Large intestine (tissue), 3 donors: ENCODE results near the gene VSIR. TPM values are rescaled to one million over a fixed set of nuclear protein-coding genes. Genes with fewer than 3 reads are reported as not detected.

Source experiments
- DNase-seq, 2 donors: peaks; one replicate each; pipeline versions ENCODE4 v3.0.0 to v3.0.0-alpha.2; 2013
- H3K27ac ChIP-seq: one replicate; pipeline ENCODE4 v1.5.1; 2013; ENCODE audit warnings: low read length
- H3K27me3 ChIP-seq: 2 replicates; pipeline ENCODE4 v1.6.1; 2013; ENCODE audit warnings: low read length; ENCODE audit not compliant: control insufficient read depth, insufficient read depth
- H3K36me3 ChIP-seq: 2 replicates; pipeline ENCODE4 v1.6.1; 2013; ENCODE audit warnings: low read length; ENCODE audit not compliant: control insufficient read depth, insufficient read depth
- H3K4me1 ChIP-seq: one replicate; pipeline ENCODE4 v1.6.1; 2013; ENCODE audit warnings: low read length; ENCODE audit not compliant: control insufficient read depth, insufficient read depth
- H3K4me3 ChIP-seq: one replicate; pipeline ENCODE4 v1.5.1; 2013; ENCODE audit warnings: low read length
- H3K9me3 ChIP-seq: one replicate; pipeline ENCODE4 v1.6.1; 2013; ENCODE audit warnings: mild to moderate bottlenecking, low read depth, low read length, moderate library complexity; ENCODE audit not compliant: control insufficient read depth
- WGBS: methylation state at CpG from one replicate; pipeline ENCODE4 v1.1.5; 2013; ENCODE audit warnings: low lambda C conversion rate; ENCODE audit not compliant: insufficient coverage; 5-methylcytosine and 5-hydroxymethylcytosine counted together
- polyA plus RNA-seq: library from polyadenylated mRNA; unstranded; fragments of 120-200 nt; gene quantifications from one replicate; pipeline ENCODE4 v1.2.1, GENCODE V29; 2013

The VSIR gene
- polyA plus RNA-seq, 1 donor: 47.9 TPM

DNA sequence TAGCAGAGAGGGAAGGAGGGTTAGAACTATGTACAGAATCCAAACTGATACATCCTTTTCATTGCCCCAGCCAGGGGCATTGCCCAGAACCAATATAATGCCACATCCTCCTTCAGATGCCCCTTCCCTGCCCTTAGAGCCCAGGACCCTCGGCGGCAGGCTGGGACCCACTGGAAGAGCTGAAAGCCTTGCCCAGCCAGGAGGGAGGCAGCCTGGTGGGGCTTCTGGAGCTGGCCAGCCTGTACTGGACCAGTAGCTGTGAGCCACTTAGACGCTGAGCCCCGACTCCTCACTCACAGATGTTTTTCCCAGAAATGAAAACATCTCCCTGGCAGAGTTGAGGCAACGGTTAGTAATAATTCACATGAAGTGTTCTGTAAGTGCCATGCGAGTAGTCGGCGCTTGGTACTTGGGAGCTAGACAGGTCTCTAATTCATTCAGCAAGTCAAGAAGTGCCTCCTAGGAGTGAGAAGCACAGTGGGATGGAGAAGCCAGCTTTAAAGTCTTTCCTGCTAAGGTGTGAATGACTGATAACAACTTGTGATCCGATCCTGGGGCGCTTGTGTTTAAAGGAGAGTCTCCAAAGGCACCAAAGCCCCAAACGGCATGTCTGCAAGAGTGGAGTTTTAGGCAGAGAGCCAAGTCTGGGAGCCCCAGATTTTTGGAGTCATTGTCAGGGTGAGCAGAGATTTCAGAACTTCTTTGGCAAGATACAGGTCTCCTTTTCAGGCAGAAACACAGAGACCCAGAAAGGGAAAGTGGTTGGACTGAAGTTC is 9.8 kb downstream of the VSIR start:
- Histone ChIP-seq H3K27ac (no peak overlapping the region), H3K36me3 (peaks cover 12% of the 10 kb centered on the region), H3K4me3 (no peak overlapping the region), H3K4me1 (peaks cover 49% of the 10 kb centered on the region), H3K9me3 (no peaks in the 10 kb centered on the region), H3K27me3 (no peaks in the 10 kb centered on the region)
- whole genome bisulfite sequencing: 90% methylated on average over 2 of the region's 11 CpGs
- DNase-seq: no peak

- no peaks in the 10 kb centered on the region for H3K27me3 ChIP-seq
- H3K9me3 ChIP-seq: no peaks in the 10 kb centered on the region
- no peak overlapping the region for H3K4me3 ChIP-seq
- DNase-seq: no peak
- H3K36me3 ChIP-seq: peaks cover 15% of the 10 kb centered on the region
- H3K4me1 ChIP-seq: peaks cover 49% of the 10 kb centered on the region
- H3K27ac ChIP-seq: no peak overlapping the region
- no CpG with 5 or more reads among the region's 5 CpGs for WGBS
These were observed 11.0 kb downstream of the VSIR start for GRCh38 chr10:71762324-71762723.

- no peak overlapping the region for H3K27ac ChIP-seq
- H3K27me3 ChIP-seq: no peaks in the 10 kb centered on the region
- no peaks in the 10 kb centered on the region for H3K9me3 ChIP-seq
- peaks cover 49% of the 10 kb centered on the region for H3K4me1 ChIP-seq
- DNase-seq: no peak
- peaks cover 15% of the 10 kb centered on the region for H3K36me3 ChIP-seq
- WGBS: no CpG with 5 or more reads among the region's 26 CpGs
- no peak overlapping the region for H3K4me3 ChIP-seq
These were observed 11.7 kb downstream of the VSIR start for GRCh38 chr10:71761541-71762113.

GRCh38 chr10:71761105-71761511 is 12.2 kb downstream of the VSIR start:
- Histone ChIP-seq H3K27me3 (no peaks in the 10 kb centered on the region), H3K27ac (no peak overlapping the region), H3K4me3 (no peak overlapping the region), H3K4me1 (peaks cover 49% of the 10 kb centered on the region), H3K36me3 (peaks cover 15% of the 10 kb centered on the region), H3K9me3 (no peaks in the 10 kb centered on the region)
- no peak for DNase-seq
- WGBS: no CpG with 5 or more reads among the region's 3 CpGs

DNA sequence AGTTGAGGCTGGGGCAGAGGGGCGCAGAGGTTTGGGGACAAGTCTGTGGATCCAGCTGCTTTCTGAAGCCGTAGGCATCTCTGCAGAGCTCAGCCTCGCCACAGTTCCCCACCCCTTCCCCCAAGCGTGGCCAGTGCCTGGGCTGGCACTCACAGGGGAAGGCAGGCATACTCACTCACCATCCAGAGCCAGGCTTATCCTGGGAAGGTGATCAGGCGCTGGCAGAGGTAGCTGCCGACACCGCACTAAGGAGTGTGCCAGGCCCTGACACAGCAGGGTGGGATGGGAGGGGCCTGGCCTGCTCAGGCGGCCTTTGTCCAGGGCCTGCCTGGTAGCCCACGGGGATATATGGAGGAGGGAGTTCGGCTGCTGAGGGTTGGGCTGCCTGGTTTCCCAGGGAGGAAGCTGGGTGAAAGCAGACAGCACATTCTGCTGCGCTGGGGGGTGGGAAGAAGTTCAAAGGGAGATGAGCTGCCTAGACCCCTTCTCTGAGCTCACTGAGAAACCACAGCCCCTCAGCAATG is 15.9 kb downstream of the VSIR start:
- peak overlapping the region; percentile 43 for H3K27ac ChIP-seq
- H3K36me3 ChIP-seq: peaks cover 10% of the 10 kb centered on the region
- no peak overlapping the region for H3K4me3 ChIP-seq
- H3K27me3 ChIP-seq: no peaks in the 10 kb centered on the region
- no CpG with 5 or more reads among the region's 11 CpGs for WGBS
- peaks cover 68% of the 10 kb centered on the region for H3K4me1 ChIP-seq
- H3K9me3 ChIP-seq: no peaks in the 10 kb centered on the region
- DNase-seq: peak; percentile 76 to 80

DNA sequence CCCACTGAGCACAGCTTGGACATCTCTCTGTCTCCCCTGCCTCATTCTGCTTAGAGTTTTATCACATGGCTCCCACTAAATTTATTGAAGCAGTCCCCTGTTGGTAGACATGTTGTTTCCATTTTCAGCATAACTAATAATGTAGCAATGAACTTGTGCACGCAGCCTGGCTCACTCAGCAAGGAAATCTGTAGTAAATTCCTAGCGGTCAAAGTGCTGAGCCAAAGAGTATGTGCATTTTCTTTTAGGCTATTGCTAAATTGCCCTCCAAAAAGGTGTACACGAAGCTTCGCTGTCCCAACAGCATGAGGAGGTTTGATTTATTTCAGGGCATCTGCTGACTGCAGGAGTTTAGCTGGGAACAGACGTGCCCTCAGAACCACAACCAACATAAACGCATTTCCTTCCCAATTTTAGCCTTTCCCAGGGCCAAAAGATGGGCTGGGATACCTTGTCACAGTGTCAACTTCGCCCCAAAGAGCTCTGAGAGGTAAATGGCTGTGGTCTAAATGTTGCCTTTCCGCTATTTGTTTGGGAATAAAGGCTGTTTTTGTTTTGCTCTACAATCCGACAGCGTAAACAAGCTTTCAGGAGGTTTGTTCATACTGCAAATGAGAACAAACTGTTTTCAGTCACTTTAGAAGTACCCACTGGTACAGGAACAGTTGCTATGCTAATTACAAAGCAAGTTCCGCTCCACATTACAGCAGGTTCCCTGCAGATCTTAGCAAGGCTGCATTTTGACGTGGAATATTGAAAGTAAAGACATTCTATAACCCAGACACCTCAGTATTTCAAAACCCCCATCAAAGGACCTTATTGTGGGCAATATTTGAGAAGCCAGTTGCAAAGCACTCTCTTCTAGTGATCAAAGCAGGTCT is 16.8 kb downstream of the VSIR start:
- H3K27me3 ChIP-seq: no peaks in the 10 kb centered on the region
- H3K9me3 ChIP-seq: no peaks in the 10 kb centered on the region
- peaks cover 77% of the 10 kb centered on the region for H3K4me1 ChIP-seq
- no peak overlapping the region for H3K4me3 ChIP-seq
- WGBS: 66% methylated on average over 4 of the region's 12 CpGs
- no peak for DNase-seq
- H3K27ac ChIP-seq: peak overlapping the region; percentile 43
- peaks cover 10% of the 10 kb centered on the region for H3K36me3 ChIP-seq

- Histone ChIP-seq H3K9me3 (no peaks in the 10 kb centered on the region), H3K27ac (no peak overlapping the region), H3K4me1 (peaks cover 81% of the 10 kb centered on the region), H3K36me3 (peaks cover 10% of the 10 kb centered on the region), H3K4me3 (no peak overlapping the region), H3K27me3 (no peaks in the 10 kb centered on the region)
- WGBS: 100% methylated on average over 1 of the region's 16 CpGs
- DNase-seq: peak in 1 of 2 donors; percentile 72
These were observed 18.0 kb downstream of the VSIR start for GRCh38 chr10:71755179-71755879.

DNA sequence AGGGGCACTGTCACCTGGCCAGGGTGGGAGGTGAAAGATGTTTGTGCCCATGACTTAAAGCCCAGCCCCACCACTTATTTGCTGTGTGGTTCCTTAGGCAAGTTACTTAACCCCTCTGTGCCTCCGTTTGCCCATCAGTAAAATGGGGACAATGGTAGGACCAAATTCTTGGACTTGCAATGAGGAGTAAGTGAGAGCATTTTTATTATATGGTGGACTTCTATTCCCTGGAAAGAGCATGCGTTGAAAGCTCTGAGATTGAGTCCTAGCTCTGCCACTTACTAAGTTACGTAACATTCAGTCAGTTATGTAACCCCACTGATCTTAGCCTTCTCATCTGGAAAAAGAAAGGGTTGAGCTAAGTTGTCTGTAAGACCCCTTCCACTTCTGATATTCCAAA is 18.8 kb downstream of the VSIR start:
- H3K9me3 ChIP-seq: no peaks in the 10 kb centered on the region
- peaks cover 14% of the 10 kb centered on the region for H3K36me3 ChIP-seq
- H3K27me3 ChIP-seq: no peaks in the 10 kb centered on the region
- no peak overlapping the region for H3K4me3 ChIP-seq
- H3K27ac ChIP-seq: no peak overlapping the region
- WGBS: no CpG with 5 or more reads among the region's 3 CpGs
- DNase-seq: no peak
- peaks cover 85% of the 10 kb centered on the region for H3K4me1 ChIP-seq

GRCh38 chr10:71753960-71754505 is 19.3 kb downstream of the VSIR start:
- no CpG with 5 or more reads among the region's 8 CpGs for WGBS
- Histone ChIP-seq H3K27me3 (no peaks in the 10 kb centered on the region), H3K27ac (peak overlapping the region; percentile 50), H3K9me3 (no peaks in the 10 kb centered on the region), H3K36me3 (peaks cover 14% of the 10 kb centered on the region), H3K4me3 (no peak overlapping the region), H3K4me1 (peaks cover 91% of the 10 kb centered on the region)
- DNase-seq: no peak
